Kidney capillary endothelial cell (primary cell): Measurements from ENCODE around the gene FOLR1.

Experiments
- DNase-seq: peaks from one replicate; pipeline ENCODE4 v3.0.0-alpha.2; 2018; ENCODE audit warnings: low spot score

Gene FOLR1

DNA sequence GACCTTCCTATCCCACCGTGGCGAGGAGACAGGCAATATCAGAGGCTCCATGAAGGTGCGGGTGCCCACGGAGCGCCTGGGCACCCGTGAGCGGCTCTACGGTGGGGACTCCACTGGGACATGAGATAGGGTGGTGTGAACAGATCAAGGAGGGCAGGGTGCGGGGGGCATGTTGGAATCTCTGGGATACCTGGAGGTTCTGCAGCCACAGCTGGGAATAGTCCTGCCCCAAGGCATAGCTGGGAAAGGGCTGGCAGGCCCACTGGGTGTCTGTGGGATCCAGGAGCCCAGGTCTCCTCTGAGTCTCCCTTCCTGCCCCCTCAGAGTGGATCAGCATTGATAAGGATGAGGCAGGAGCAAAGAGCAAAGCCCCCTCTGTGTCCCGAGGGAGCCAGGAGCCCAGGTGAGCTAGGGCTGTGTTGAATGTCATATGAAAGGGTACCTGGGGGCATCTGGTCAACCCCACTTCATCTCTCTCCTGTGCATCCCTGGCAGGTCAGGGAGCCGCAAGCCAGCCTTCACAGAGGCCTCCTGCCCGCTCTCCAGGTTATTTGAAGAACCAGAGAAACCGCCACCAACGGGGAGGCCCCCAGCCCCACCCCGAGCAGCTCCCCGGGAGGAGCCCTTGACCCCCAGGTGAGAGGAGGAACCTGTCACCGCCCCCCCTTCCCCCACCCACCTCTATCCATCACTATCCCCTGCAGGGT lies 43.6 kb downstream of the FOLR1 start:
- DNase-seq, result no peak

GRCh38 chr11:72236083-72236697 lies 44.2 kb downstream of the FOLR1 start:
- no peak for DNase-seq

- DNase-seq, result no peak
Measured at GRCh38 chr11:72236774-72237111, 44.8 kb downstream of the FOLR1 start.

GRCh38 chr11:72237112-72237931 lies 45.4 kb downstream of the FOLR1 start:
- no peak for DNase-seq

DNA sequence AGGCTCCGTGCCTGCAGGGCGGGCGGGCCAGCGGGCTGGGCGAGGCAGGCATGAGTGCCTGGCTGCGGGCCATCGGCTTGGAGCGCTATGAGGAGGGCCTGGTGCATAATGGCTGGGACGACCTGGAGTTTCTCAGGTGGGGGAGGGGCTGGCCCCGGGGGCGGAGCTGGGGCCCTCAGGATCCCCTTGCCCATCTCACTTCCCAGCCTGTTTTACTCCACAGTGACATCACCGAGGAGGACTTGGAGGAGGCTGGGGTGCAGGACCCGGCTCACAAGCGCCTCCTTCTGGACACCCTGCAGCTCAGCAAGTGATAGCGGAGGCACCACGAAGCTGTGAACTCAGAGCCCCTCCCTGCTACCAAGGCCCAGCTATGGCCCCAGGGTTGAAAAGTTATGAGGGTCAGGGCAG lies 46.1 kb downstream of the FOLR1 start:
- no peak for DNase-seq

GRCh38 chr11:72238492-72239312 lies 46.8 kb downstream of the FOLR1 start:
- no peak for DNase-seq

DNA sequence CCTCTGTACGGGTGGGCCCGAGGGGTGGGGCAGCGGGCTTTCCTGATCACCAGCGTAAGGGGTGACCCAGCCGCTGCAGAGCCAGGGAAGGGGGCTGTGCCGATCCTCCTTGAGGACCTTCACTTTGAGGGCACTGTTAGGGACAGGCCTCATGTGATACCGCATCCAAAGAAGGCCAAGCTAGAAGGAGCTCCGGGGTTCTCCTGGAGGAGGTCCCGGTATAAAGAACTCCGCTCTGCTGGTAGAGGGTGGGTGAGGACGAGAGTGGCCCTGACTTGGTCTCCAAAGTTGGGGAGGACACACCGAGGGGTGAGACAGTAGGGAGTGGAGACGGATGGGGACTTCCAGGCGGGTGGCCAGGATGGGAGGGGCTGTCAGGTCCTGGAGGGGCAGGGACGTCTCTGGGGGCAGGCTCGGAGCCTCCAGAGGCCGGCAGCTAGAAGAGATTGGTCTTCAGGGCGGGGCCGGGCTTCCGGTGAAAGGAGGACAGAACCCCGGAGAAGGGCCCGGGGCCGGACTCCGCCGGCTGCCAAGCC lies 47.4 kb downstream of the FOLR1 start:
- no peak for DNase-seq

- no peak for DNase-seq
Measured at GRCh38 chr11:72239849-72240460, 48.0 kb downstream of the FOLR1 start.

DNA sequence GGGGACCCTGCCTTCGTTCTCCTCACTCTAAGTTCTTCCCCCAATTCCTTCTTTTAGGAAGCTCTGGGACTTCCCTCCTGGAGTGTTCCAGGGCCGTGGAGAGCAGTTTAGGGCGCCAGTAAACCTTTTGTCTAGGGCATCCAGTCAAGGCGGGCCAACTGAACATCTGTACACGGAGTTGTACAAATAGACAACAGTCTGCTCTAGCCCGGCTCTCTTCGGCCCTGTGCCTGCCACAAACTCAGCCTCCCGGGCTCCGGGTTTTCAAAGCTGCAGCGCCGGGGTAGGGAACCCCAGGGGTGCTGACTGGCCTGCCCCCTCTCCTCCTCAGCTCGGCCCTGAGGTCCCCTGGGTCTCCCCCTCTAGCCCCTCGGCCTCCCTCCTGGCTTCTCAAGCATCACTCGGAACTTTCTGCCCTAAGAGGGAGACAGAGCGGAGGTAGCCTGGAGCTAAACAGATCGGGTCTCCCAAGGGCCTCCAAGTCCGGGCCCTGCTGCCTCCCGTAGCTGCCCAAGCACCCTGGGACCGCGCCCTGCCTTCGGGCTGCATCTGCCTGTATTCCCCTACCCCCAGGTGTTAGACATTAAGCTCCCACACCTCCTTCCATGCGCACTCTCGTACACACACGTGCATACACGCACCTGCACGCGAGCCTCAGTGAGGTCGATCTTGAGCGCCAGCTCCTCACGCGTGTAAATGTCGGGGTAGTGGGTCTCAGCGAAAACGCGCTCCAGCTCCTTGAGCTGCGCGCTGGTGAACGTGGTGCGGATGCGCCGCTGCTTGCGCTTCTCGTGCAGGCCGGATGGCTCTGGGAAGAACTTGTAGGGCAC lies 48.7 kb downstream of the FOLR1 start:
- no peak for DNase-seq

DNA sequence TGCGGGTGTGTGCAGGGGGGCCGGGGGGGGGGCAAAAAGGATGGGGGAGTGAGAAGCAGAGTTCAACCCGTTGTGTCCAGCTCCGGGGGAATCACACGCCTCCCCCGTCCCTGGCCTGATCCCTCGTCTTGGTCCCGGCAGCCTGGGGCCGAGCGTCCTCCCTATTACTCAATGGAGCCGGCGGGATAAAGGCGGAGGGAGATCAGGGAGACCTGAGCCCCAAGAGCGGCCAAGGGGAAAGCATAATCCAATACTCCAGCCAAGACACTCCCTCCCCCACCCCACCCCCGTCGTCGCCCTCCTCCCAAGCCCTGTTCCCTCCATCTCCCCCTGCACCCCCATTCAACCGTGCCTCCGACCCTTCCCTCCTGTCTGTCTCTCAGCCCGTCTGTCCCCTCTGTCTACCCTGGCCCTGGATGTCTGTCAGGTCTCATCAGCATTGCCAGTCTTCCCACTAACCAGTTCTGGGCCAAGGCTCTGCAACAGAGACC lies 49.4 kb downstream of the FOLR1 start:
- DNase-seq, result no peak

DNA sequence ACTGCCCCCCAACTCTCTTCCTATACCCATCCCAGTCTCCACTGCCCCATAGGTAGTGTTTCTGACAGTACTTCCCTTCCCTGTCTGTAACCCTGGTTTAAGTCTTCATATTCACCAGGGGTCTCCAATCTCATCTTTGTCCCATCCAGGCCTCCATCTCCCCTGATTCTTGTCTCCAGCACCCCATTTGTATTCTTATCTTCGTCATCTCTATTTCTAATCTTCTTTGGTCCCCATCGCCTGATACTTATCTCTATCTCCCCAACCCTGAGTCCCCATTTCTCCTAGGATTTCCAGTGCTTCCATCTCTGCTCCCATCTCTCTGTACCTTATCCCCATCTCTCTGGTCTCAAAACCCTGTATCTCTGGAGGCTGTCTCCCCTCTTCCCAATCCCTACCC lies 50.2 kb downstream of the FOLR1 start:
- no peak for DNase-seq

- no peak for DNase-seq
Measured at GRCh38 chr11:72243173-72244059, 51.5 kb downstream of the FOLR1 start.

- DNase-seq, result no peak
Measured at GRCh38 chr11:72244060-72244360, 52.1 kb downstream of the FOLR1 start, which contains the start of gene PHOX2A. Gene PHOX2A, minus strand, starts transcription at chr11:72244176. Its CDS starts 172 bp downstream, at chr11:72244004.

GRCh38 chr11:72244361-72245262 lies 52.7 kb downstream of the FOLR1 start:
- no peak for DNase-seq

- DNase-seq, result no peak
Measured at GRCh38 chr11:72245263-72245816, 53.4 kb downstream of the FOLR1 start.
